Spleen (tissue), 11 donors: ENCODE results near the gene TIAM1. TPM values are rescaled to one million over a fixed set of nuclear protein-coding genes. Genes with fewer than 3 reads are reported as not detected.

Source experiments
- DNase-seq: peaks from one replicate; pipeline ENCODE4 v3.0.0-alpha.2; 2020
- H3K27ac ChIP-seq, 8 donors: fragments of 200-600 bp; sonication (generic) in 7 of 8; 1 replicate in 4 of 8; 2 replicates in 4 of 8; pipeline versions ENCODE4 v1.5.0 to v1.8.0; 2016 to 2021; ENCODE audit warnings: inconsistent platforms in 4 of 8, mild to moderate bottlenecking in 4 of 8, moderate library complexity in 1 of 8
- H3K27me3 ChIP-seq, 7 donors: fragments of 200-600 bp; sonication (generic) in 6 of 7; replicated peaks in 1 of 7; 1 replicate in 4 of 7; 2 replicates in 3 of 7; pipeline versions ENCODE4 v1.5.0 to v1.8.0; 2016 to 2021; ENCODE audit warnings: inconsistent platforms in 3 of 7, mild to moderate bottlenecking in 1 of 7
- H3K36me3 ChIP-seq, 6 donors: fragments of 200-600 bp; sonication (generic) in 5 of 6; 1 replicate in 4 of 6; 2 replicates in 2 of 6; pipeline versions ENCODE4 v1.5.0 to v1.8.0; 2016 to 2021; ENCODE audit warnings: inconsistent platforms in 2 of 6
- H3K4me1 ChIP-seq, 6 donors: fragments of 200-600 bp; sonication (generic) in 5 of 6; 1 replicate in 3 of 6; 2 replicates in 3 of 6; pipeline versions ENCODE4 v1.5.0 to v1.8.0; 2016 to 2021; ENCODE audit warnings: inconsistent platforms in 3 of 6
- H3K4me3 ChIP-seq, 8 donors: fragments of 200-600 bp; sonication (generic) in 7 of 8; 1 replicate in 4 of 8; 2 replicates in 4 of 8; pipeline versions ENCODE4 v1.5.0 to v1.8.0; 2016 to 2021; ENCODE audit warnings: inconsistent platforms in 4 of 8, mild to moderate bottlenecking in 4 of 8, moderate library complexity in 2 of 8
- H3K9me3 ChIP-seq, 8 donors: fragments of 200-600 bp; sonication (generic) in 7 of 8; 1 replicate in 4 of 8; 2 replicates in 4 of 8; pipeline versions ENCODE4 v1.5.0 to v1.8.0; 2016 to 2021; ENCODE audit warnings: inconsistent platforms in 4 of 8
- POLR2A ChIP-seq, 3 donors: fragments of 450-650 bp; IDR thresholded peaks; one replicate each; pipeline ENCODE4 v1.5.1; 2017; ENCODE audit warnings: antibody characterized with exemption in 3 of 3, mild to moderate bottlenecking in 1 of 3
- POLR2AphosphoS5 ChIP-seq, 3 donors: sonication (generic); formaldehyde crosslinking; IDR thresholded peaks; one replicate each; pipeline ENCODE4 v1.5.1; 2017; ENCODE audit warnings: antibody characterized with exemption in 3 of 3
- WGBS, 5 donors: extraction: QIAGEN DNeasy Blood & Tissue Kit in 3 of 5; methylation state at CpG; one replicate each; pipeline versions ENCODE4 v1.1.5 to v1.1.7; 2013 to 2018; 5-methylcytosine and 5-hydroxymethylcytosine counted together
- intact Hi-C: fragments of 100-400 bp; cut with DNase I; formaldehyde crosslinking; loops from one replicate; pipeline ENCODE4 v1.15.0; 2023; ENCODE audit warnings: low total_unique reads
- polyA plus RNA-seq, 3 donors: library from polyadenylated mRNA; stranded (reverse); fragments of 200-250 nt; gene quantifications; one replicate each; pipeline ENCODE4 v1.2.1, GENCODE V29; 2013
- total RNA-seq, 7 donors: library from RNA; depleted of rRNA in 3 of 7; stranded (reverse); fragments of >200 nt in 3 of 7; fragmentation: NEBNext Ultra II Directional in 4 of 7; extraction: Animal tissue kit (Norgen Biotek cat#: 25700) in 4 of 7; gene quantifications; one replicate each; pipeline versions ENCODE4 v1.1.0 to v1.2.1, GENCODE V29; 2016 to 2021
- TF ChIP-seq, protein P1 (sequence below), 11 experiments: fragments of 200-600 bp in 7 of 11; fragments of 450-650 bp in 4 of 11; sonication (generic) in 4 of 11; IDR thresholded peaks in 8 of 11; conservative IDR thresholded peaks in 3 of 11; 1 replicate in 7 of 11; 2 replicates in 4 of 11; pipeline versions ENCODE4 v1.4.0 to v1.8.0; 2016 to 2021; ENCODE audit warnings: antibody characterized with exemption in 11 of 11, inconsistent platforms in 4 of 11, mild to moderate bottlenecking in 1 of 11
- donor health status: healthy with polysubstance abuse.
- donor health status: DM: no; HTN: no; CAD: no; lungs with moderate emphysema.
- donor health status: DM: no; HTN: no; CAD: no.
- donor health status: Bipolar disorder and iron deficiency.
- donor health status: healthy.
- donor health status: DM: no; HTN: no; CAD: no.
- donor health status: DM: yes; HTN: yes; CAD: no.

The TIAM1 gene
- total and polyA plus RNA-seq, 10 donors: 1.9 to 35.0 (median 18.4) TPM

GRCh38 chr21:31340514-31340913 is 3.5 kb downstream of the TIAM1 start:
- 78 to 89% (median 81%) methylated on average over 6 of the region's 6 CpGs for WGBS, 5 donors
- intact Hi-C loops: no loop called here
- Histone ChIP-seq H3K27me3 (peaks cover 0 to 39% (median 22%) of the 10 kb centered on the region in 7 donors), H3K36me3 (no peaks in the 10 kb centered on the region), H3K4me3 (no peak overlapping the region), H3K9me3 (no peaks in the 10 kb centered on the region), H3K27ac (no peak overlapping the region), H3K4me1 (peaks cover 0 to 24% (median 10%) of the 10 kb centered on the region in 6 donors)
- TF ChIP-seq, protein P1, sequence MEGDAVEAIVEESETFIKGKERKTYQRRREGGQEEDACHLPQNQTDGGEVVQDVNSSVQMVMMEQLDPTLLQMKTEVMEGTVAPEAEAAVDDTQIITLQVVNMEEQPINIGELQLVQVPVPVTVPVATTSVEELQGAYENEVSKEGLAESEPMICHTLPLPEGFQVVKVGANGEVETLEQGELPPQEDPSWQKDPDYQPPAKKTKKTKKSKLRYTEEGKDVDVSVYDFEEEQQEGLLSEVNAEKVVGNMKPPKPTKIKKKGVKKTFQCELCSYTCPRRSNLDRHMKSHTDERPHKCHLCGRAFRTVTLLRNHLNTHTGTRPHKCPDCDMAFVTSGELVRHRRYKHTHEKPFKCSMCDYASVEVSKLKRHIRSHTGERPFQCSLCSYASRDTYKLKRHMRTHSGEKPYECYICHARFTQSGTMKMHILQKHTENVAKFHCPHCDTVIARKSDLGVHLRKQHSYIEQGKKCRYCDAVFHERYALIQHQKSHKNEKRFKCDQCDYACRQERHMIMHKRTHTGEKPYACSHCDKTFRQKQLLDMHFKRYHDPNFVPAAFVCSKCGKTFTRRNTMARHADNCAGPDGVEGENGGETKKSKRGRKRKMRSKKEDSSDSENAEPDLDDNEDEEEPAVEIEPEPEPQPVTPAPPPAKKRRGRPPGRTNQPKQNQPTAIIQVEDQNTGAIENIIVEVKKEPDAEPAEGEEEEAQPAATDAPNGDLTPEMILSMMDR (IDR thresholded peaks at IDR 0.05 in 8 of 11, conservative IDR thresholded peaks at IDR 0.05 in 3 of 11): no peak
- no peak for TF ChIP-seq POLR2AphosphoS5 (IDR thresholded peaks at IDR 0.05)
- TF ChIP-seq POLR2A (IDR thresholded peaks at IDR 0.05): no peak
- DNase-seq: no peak

DNA sequence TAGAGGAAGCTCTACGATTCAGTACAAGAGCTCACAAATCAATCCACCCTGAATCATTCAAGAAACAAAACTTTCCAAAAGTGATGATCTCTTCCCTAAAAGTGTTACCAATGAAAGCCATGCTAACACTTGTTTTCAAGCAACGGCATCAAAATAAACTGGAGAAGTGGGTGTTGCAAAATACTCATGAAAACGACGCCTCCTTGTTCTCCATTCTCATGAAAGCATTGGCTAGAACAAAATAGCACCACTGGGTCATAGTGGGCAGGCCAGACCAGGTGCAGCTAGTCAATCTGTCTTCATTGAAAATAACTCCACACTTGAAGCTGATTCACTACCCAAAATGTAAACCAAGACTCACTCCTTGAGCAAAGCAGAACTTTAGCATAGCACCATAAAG is 4.3 kb downstream of the TIAM1 start:
- intact Hi-C loops: no loop called here
- peaks cover 0 to 24% (median 10%) of the 10 kb centered on the region in 6 donors for H3K4me1 ChIP-seq
- no peak overlapping the region for H3K4me3 ChIP-seq
- no peaks in the 10 kb centered on the region for H3K9me3 ChIP-seq
- no peak overlapping the region for H3K27ac ChIP-seq
- TF ChIP-seq, protein P1 (IDR thresholded peaks at IDR 0.05 in 8 of 11, conservative IDR thresholded peaks at IDR 0.05 in 3 of 11): no peak
- TF ChIP-seq POLR2AphosphoS5 (IDR thresholded peaks at IDR 0.05) (no peak), POLR2A (IDR thresholded peaks at IDR 0.05) (no peak)
- DNase-seq: no peak
- 76 to 87% (median 81%) methylated on average over 4 of the region's 4 CpGs for WGBS, 5 donors
- peaks cover 0 to 32% (median 21%) of the 10 kb centered on the region in 7 donors for H3K27me3 ChIP-seq
- H3K36me3 ChIP-seq: no peaks in the 10 kb centered on the region

- Histone ChIP-seq H3K27ac (no peak overlapping the region), H3K9me3 (no peaks in the 10 kb centered on the region), H3K27me3 (peaks cover 0 to 25% (median 14%) of the 10 kb centered on the region in 7 donors), H3K4me1 (peaks cover 0 to 19% (median 9%) of the 10 kb centered on the region in 6 donors), H3K36me3 (no peaks in the 10 kb centered on the region), H3K4me3 (no peak overlapping the region)
- intact Hi-C loops: no loop called here
- WGBS, 5 donors: 77 to 92% (median 84%) methylated on average over 3 of the region's 3 CpGs
- DNase-seq: no peak
- TF ChIP-seq POLR2AphosphoS5 (IDR thresholded peaks at IDR 0.05): no peak
- TF ChIP-seq POLR2A (IDR thresholded peaks at IDR 0.05): no peak
- TF ChIP-seq, protein P1 (IDR thresholded peaks at IDR 0.05 in 8 of 11, conservative IDR thresholded peaks at IDR 0.05 in 3 of 11): no peak
These were observed 5.1 kb downstream of the TIAM1 start for GRCh38 chr21:31338908-31339368.

DNA sequence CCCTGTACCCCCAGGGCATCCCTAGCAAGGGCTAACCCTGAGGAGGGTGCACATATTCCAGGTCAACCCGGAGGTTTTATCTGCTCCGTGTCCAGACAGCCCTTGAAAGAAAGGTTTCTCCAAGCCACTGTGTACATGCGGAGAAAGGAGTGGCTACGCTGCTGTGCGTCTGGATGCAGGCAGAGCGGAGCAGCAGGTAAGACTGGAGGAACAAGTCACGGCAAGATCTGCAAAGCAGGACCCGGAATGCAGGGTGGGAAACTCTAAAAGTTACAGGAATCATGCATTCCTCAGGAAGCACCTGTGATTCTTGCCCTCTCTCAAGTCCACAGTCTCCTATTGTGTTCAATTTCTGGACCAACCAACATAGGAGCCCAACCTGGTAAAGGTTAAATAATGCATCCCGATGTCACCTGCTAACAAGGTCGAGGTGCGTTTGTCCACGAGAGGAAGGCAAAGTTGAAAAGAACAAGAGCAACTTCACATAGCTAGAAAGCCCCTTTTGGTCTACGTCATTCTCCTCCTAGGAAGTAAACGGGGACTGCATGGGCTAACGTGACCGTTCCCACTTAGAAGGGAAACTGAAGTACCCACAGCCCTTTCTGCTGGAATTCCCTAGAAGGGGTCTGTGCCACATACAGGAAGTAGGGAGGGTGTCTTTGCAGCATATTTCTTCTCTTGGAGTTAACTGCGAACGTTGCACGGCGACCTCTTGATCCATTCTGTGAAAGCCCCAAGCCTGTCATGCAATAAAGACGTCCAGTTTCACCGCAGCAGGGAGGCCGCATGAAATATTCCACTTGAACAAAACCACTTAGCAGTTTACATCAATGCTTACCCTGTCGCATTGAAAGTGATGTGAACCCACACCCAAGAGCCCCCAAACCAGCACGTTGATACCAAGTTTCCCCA is 5.8 kb downstream of the TIAM1 start:
- Histone ChIP-seq H3K36me3 (no peaks in the 10 kb centered on the region), H3K4me3 (no peak overlapping the region), H3K27me3 (peaks cover 0 to 18% (median 7%) of the 10 kb centered on the region in 7 donors), H3K27ac (no peak overlapping the region), H3K4me1 (peaks cover 0 to 12% (median 4%) of the 10 kb centered on the region in 6 donors), H3K9me3 (no peaks in the 10 kb centered on the region)
- TF ChIP-seq, protein P1 (IDR thresholded peaks at IDR 0.05 in 8 of 11, conservative IDR thresholded peaks at IDR 0.05 in 3 of 11): no peak
- TF ChIP-seq POLR2AphosphoS5 (IDR thresholded peaks at IDR 0.05) (no peak), POLR2A (IDR thresholded peaks at IDR 0.05) (no peak)
- WGBS, 5 donors: 80 to 88% (median 85%) methylated on average over 25 of the region's 25 CpGs
- intact Hi-C loops: no loop called here
- no peak for DNase-seq
